Activated CD4-positive, alpha-beta T cell treated with anti-CD3 and anti-CD28 coated beads, Interleukin-2, amount 50 U/mL, for 4 hours (primary cell): Measurements from ENCODE around the gene NFKBIZ.
"Not testable (repeated sequence)": the region's sequence is repeated elsewhere in the genome, so short reads cannot be mapped to it uniquely, and the experiment has no call there.

Experiments
- DNase-seq, 2 experiments: peaks; one replicate each; pipeline ENCODE4 v3.0.0-alpha.2; 2020

Gene NFKBIZ

DNA sequence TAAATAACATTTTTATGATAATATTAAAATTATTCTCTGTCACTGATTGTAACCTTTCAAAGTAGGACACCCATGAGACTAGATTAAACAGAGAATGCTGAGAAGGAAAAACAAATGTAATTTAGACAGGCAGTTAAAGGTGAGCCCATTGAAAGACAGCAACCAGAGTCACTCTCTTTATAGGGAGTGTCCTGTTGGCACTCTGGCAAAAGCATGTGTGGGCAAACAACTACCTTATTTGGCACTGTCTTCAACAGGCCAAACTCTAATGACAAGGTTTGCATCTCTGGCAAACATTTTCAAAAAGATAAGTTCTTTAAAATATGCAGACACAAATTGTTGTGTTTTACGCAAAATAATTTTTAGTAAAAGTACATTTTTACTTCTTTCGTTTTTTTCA lies 29.8 kb downstream of the NFKBIZ start:
- no peak for DNase-seq

- no peak for DNase-seq
Observed at GRCh38 chr3:101879623-101880284, 30.4 kb downstream of the NFKBIZ start.

GRCh38 chr3:101884776-101885175 lies 35.5 kb downstream of the NFKBIZ start:
- DNase-seq = no peak

DNA sequence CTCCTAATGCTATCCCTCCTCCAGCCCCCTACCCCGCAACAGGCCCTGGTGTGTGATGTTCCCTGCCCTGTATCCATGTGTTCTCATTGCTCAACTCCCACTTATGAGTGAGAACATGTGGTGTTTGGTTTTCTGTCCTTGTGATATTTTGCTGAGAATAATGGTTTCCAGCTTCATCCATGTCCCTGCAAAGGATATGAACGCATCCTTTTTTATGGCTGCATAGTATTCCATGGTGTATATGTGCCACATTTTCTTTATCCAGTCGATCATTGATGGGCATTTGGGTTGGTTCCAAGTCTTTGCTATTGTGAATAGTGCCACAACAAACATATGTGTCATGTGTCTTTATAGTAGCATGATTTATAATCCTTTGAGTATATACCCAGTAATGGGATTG lies 36.3 kb downstream of the NFKBIZ start:
- DNase-seq = not testable (repeated sequence)

GRCh38 chr3:101886626-101887025 lies 37.3 kb downstream of the NFKBIZ start:
- no peak for DNase-seq

DNA sequence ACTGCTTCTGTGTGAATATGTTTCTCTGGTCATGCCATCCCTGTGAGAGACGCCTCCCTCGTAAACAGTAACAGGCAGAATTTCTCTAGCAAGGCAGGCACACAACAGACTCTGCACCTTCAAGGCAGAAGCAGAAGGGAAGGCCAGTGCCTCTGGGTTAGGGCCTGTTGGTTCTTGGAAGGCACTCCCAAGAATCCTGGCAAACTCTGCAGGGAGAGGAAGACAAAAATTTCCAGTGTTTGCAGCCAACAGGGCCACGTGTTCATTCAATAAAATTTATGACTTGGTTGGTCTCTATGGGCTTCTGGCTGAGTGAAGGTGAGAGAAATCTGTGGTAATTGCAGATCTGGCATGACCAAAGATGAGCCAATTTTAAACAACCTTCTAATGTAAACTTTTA lies 39.3 kb downstream of the NFKBIZ start:
- DNase-seq = no peak

GRCh38 chr3:101890716-101891115 lies 41.4 kb downstream of the NFKBIZ start:
- no peak for DNase-seq

DNA sequence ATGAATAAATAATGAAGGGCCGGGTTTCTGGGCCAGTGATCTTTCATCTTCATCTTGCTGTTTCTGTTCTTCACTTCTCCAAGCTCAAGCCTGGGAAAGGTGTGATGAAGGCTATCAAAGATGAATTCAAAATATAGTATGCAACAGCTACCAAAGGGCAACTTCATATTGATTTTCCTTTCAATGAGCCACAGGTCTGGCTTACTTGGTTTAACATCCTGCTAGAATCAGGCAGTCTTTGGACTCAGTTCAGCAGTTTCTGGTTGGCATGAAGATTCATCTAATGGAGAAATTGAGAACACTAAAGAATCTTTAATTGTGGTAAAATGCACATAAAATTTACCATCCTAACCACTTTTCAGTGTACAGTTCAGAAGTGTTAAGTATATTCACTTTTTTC lies 43.3 kb downstream of the NFKBIZ start:
- DNase-seq = no peak

DNA sequence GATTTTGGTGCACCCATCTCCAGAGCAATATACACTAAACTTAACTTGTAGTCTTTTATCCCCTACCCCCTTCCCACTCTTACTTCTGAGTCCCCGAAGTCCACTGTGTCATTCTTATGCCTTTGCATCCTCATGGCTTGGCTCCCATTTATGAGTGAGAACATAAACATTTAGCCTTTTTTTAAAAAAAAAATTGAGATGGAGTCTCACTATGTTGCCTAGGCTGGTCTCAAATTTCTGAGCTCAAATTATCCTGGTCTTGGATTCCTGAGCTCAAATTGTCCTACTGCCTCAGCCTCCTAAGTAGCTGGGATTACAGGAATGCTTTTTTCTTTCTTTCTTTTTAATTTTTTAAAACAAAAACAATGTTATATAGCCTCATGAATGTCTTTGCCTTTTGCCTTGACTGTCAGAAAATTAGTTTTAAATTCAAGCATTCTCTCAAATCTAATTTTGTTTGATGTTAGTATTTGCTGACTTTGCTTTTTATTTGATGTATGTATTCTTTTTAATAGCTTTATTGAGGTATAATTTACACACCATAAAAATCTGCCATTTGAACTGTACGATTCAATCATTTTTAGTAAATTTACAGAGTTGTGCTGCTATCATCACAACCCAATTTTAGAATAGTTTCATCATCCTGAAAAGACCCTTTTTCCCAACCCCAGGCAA lies 46.9 kb downstream of the NFKBIZ start:
- no peak for DNase-seq

DNA sequence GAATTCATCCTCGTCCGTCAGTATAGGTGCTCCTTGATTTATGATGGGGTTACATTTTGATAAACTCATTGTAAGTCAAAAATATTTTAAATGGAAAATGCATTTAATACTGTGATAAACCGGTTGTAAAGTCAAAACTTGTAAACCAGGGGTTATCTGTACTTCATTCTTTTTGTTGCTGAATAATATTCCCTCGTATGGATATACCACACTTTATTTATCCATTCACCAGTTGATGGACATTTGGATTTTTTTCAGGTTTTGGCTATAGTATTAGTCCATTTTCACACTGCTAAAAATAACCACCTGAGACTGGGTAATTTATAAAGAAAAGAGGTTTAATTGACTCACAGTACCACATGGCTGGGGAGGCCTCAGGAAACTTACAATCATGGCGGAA lies 47.7 kb downstream of the NFKBIZ start:
- DNase-seq = no peak

GRCh38 chr3:101898039-101898438 lies 48.7 kb downstream of the NFKBIZ start:
- no peak for DNase-seq

DNA sequence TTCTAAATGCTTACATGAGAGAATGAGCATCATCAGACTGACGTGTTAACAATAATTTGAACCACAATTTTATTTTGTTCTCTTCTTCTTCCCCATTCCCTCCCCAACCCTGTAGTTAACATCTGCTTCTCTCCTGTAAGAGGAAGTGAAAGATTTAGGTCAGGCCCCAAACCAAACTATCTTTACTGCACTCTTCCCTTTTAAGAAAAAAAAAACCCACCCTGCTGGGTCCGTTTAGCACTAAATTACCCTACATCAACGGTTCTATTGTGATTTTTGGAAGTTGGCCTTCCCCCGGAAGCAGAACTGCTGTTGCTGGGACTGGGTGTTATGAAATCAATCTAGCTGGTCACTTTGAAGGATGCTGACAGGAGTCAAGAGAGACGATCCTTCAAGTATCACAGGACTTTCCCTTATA lies 49.4 kb downstream of the NFKBIZ start:
- DNase-seq = no peak

- no peak for DNase-seq
Observed at GRCh38 chr3:101900316-101900715, 51.0 kb downstream of the NFKBIZ start.

GRCh38 chr3:101900736-101901135 lies 51.4 kb downstream of the NFKBIZ start:
- DNase-seq = no peak

DNA sequence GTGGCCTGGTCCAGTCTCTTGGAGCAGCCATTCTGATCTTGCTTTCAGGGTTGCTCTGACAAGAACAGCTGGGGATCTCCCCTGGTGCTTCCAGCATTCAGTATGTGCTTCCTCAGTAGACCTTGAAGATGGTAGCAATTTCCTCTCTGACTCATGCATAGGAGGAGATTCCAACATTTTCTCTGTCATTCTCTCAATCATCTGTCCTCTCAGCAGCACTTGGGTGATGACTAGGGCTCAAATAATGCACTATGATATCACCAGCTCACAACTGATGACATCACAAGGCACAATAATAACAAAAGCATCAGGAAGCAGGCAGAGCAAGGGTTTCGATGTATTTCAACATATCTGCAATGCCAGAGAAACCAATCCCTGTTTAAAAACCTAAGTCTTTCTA lies 52.7 kb downstream of the NFKBIZ start:
- DNase-seq = no peak

DNA sequence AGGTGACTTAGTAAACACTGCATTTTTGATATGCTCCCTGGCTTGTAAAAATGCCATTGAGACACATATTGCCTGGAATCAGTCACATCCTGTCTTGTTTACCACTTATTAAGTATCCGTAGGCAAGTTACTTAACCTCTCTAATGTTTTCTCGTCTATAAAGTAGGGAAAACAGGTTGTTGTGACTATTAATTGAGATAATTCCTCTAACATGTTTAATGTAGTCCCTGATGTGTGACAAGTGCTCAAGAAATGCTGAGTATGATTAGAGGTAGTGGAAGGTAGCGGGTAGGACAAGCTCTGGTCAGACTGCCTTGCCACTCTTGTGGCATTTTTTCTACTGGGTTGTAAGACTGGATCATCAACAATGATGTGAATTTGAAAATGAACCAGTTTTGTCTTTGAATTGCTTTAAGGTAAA lies 54.1 kb downstream of the NFKBIZ start:
- DNase-seq = no peak

- not testable (repeated sequence) for DNase-seq
Observed at GRCh38 chr3:101905573-101905972, 56.3 kb downstream of the NFKBIZ start.
